Measurements from ENCODE around the gene FAM25A. TPM values are rescaled to one million over a fixed set of nuclear protein-coding genes. Genes with fewer than 3 reads are reported as not detected.
"Not testable (repeated sequence)": the region's sequence is repeated elsewhere in the genome, so short reads cannot be mapped to it uniquely, and the experiment has no call there.

The FAM25A gene
- polyA plus RNA-seq, 1 donor from 2014 or later = not detected

DNA sequence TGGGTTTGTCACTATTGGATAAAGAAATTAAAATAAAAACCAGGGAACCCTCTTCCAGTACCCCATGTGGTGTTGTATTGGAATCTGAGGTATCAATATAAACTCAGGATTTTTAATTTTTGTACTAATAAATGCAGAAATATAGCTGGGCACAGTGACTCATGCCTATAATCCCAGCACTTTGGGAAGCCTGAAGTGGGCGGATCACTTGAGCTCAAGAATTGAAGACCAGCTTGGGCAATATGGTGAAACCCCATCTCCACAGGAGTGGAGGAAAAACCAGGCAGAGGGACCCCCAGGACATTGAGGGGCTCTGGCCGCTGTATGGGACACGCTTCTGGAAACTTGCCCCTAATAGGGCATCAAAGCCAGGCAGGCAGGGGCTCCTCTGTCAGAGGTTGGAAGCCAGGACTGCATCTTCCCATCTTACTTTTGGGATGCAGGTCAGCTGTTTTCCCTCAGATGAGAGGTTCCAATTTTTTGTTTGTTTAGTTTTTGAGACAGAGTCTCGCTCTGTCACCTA is 40.7 kb upstream of the FAM25A start:
- Histone ChIP-seq H3K9me3 (ENCODE audit: low read length) (no peaks in the 10 kb centered on the region), H3K9ac (ENCODE audit: low read length) (no peak overlapping the region), H3K36me3 (ENCODE audit: insufficient read depth, low read length) (no peaks in the 10 kb centered on the region), H4K20me1 (ENCODE audit: insufficient read depth) (no peaks in the 10 kb centered on the region), H3K4me3 (ENCODE audit: low read length) (no peak overlapping the region), H3K4me2 (ENCODE audit: low read length) (no peak overlapping the region), H2AFZ (ENCODE audit: low read depth, low read length) (no peak overlapping the region), H3K27me3 (ENCODE audit: insufficient read depth, low read depth, low read length) (no peaks in the 10 kb centered on the region), H3F3A (ENCODE audit: insufficient read depth, low read length, poor library complexity, severe bottlenecking) (no peaks in the 10 kb centered on the region), H3K27ac (ENCODE audit: low read length) (no peak overlapping the region), H3K79me2 (replicated peaks; ENCODE audit: insufficient read depth, low read length) (no peaks in the 10 kb centered on the region), H3K9me2 (ENCODE audit: insufficient read depth, low read length) (no peaks in the 10 kb centered on the region)
- TF ChIP-seq EP300 (conservative IDR thresholded peaks at IDR 0.05; ENCODE audit: poor library complexity, severe bottlenecking) = no peak
- TF ChIP-seq SMC3 (conservative IDR thresholded peaks at IDR 0.05; ENCODE audit: poor library complexity) = no peak
- TF ChIP-seq, protein P1, sequence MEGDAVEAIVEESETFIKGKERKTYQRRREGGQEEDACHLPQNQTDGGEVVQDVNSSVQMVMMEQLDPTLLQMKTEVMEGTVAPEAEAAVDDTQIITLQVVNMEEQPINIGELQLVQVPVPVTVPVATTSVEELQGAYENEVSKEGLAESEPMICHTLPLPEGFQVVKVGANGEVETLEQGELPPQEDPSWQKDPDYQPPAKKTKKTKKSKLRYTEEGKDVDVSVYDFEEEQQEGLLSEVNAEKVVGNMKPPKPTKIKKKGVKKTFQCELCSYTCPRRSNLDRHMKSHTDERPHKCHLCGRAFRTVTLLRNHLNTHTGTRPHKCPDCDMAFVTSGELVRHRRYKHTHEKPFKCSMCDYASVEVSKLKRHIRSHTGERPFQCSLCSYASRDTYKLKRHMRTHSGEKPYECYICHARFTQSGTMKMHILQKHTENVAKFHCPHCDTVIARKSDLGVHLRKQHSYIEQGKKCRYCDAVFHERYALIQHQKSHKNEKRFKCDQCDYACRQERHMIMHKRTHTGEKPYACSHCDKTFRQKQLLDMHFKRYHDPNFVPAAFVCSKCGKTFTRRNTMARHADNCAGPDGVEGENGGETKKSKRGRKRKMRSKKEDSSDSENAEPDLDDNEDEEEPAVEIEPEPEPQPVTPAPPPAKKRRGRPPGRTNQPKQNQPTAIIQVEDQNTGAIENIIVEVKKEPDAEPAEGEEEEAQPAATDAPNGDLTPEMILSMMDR (IDR thresholded peaks at IDR 0.05; ENCODE audit: poor library complexity, severe bottlenecking) = no peak
- no peak for TF ChIP-seq TAF1 (IDR thresholded peaks at IDR 0.05; ENCODE audit: low read depth)
- TF ChIP-seq, protein P2, sequence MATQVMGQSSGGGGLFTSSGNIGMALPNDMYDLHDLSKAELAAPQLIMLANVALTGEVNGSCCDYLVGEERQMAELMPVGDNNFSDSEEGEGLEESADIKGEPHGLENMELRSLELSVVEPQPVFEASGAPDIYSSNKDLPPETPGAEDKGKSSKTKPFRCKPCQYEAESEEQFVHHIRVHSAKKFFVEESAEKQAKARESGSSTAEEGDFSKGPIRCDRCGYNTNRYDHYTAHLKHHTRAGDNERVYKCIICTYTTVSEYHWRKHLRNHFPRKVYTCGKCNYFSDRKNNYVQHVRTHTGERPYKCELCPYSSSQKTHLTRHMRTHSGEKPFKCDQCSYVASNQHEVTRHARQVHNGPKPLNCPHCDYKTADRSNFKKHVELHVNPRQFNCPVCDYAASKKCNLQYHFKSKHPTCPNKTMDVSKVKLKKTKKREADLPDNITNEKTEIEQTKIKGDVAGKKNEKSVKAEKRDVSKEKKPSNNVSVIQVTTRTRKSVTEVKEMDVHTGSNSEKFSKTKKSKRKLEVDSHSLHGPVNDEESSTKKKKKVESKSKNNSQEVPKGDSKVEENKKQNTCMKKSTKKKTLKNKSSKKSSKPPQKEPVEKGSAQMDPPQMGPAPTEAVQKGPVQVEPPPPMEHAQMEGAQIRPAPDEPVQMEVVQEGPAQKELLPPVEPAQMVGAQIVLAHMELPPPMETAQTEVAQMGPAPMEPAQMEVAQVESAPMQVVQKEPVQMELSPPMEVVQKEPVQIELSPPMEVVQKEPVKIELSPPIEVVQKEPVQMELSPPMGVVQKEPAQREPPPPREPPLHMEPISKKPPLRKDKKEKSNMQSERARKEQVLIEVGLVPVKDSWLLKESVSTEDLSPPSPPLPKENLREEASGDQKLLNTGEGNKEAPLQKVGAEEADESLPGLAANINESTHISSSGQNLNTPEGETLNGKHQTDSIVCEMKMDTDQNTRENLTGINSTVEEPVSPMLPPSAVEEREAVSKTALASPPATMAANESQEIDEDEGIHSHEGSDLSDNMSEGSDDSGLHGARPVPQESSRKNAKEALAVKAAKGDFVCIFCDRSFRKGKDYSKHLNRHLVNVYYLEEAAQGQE (IDR thresholded peaks at IDR 0.05; ENCODE audit: borderline replicate concordance) = no peak
- no peak for TF ChIP-seq RAD21 (conservative IDR thresholded peaks at IDR 0.05)
- TF ChIP-seq POLR2AphosphoS5 (IDR thresholded peaks at IDR 0.05) = no peak
- TF ChIP-seq EZH2 (IDR thresholded peaks at IDR 0.05; ENCODE audit: borderline replicate concordance, insufficient read depth, low read length, poor library complexity, severe bottlenecking) = no peak
- no peak for TF ChIP-seq MXI1 (conservative IDR thresholded peaks at IDR 0.05; ENCODE audit: poor library complexity, severe bottlenecking)

DNA sequence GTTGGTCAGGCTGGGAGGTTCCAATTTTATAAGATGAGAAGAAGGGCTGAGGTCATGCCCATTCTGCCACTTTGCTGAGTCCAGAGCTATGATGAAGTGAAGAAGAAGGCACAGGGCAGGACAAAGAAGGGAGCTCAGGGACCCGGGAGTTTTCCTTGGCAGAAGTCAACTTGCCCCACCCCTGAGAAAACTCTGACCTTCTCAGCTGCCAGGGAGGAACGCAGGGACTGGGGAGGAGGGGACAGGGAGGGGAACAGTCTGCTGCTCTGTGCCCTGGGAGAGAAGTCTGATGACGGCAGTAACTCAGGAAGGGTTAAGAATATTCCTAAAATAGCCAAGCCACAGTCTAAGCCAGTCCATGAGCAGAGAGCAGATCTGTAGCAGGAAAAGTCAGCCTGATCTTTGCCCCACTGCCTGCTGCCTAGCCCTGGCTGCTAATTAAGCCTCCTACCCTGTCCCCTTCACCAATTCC is 40.1 kb upstream of the FAM25A start:
- Histone ChIP-seq H2AFZ (ENCODE audit: low read depth, low read length) (no peak overlapping the region), H3K27me3 (ENCODE audit: insufficient read depth, low read depth, low read length) (no peaks in the 10 kb centered on the region), H3K9me2 (ENCODE audit: insufficient read depth, low read length) (no peaks in the 10 kb centered on the region), H4K20me1 (ENCODE audit: insufficient read depth) (no peaks in the 10 kb centered on the region), H3K9ac (ENCODE audit: low read length) (no peak overlapping the region), H3F3A (ENCODE audit: insufficient read depth, low read length, poor library complexity, severe bottlenecking) (no peaks in the 10 kb centered on the region), H3K4me2 (ENCODE audit: low read length) (no peak overlapping the region), H3K36me3 (ENCODE audit: insufficient read depth, low read length) (no peaks in the 10 kb centered on the region), H3K4me3 (ENCODE audit: low read length) (no peak overlapping the region), H3K79me2 (replicated peaks; ENCODE audit: insufficient read depth, low read length) (no peaks in the 10 kb centered on the region), H3K9me3 (ENCODE audit: low read length) (no peaks in the 10 kb centered on the region), H3K27ac (ENCODE audit: low read length) (no peak overlapping the region)
- TF ChIP-seq TAF1 (IDR thresholded peaks at IDR 0.05; ENCODE audit: low read depth) (no peak), POLR2AphosphoS5 (IDR thresholded peaks at IDR 0.05) (no peak), SMC3 (conservative IDR thresholded peaks at IDR 0.05; ENCODE audit: poor library complexity) (no peak), RAD21 (conservative IDR thresholded peaks at IDR 0.05) (no peak), EP300 (conservative IDR thresholded peaks at IDR 0.05; ENCODE audit: poor library complexity, severe bottlenecking) (no peak), MXI1 (conservative IDR thresholded peaks at IDR 0.05; ENCODE audit: poor library complexity, severe bottlenecking) (no peak), EZH2 (IDR thresholded peaks at IDR 0.05; ENCODE audit: borderline replicate concordance, insufficient read depth, low read length, poor library complexity, severe bottlenecking) (no peak)
- TF ChIP-seq, protein P1 (IDR thresholded peaks at IDR 0.05; ENCODE audit: poor library complexity, severe bottlenecking) = no peak
- TF ChIP-seq, protein P2 (IDR thresholded peaks at IDR 0.05; ENCODE audit: borderline replicate concordance) = no peak

DNA sequence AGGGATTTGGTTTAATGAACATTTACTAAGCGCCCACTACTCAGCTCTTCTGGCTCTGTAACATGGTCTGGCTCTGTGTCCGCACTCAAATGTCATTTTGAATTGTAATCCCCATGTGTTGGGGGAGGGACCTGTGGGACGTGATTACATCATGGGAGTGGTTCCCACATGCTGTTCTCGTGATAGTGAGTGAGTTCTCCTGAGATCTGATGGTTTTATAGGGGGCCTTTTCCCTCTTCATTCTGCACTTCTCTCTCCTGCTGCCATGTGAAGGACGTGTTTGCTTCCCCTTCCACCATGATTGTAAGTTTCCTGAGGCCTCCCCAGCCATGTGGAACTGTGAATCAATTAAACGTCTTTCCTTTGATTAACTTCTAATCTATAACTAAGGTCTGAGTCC is 39.1 kb upstream of the FAM25A start:
- not testable (repeated sequence) for H3K9me2 ChIP-seq (ENCODE audit: insufficient read depth, low read length); H3K27ac ChIP-seq (ENCODE audit: low read length); H3K27me3 ChIP-seq (ENCODE audit: insufficient read depth, low read depth, low read length); H2AFZ ChIP-seq (ENCODE audit: low read depth, low read length); H3K9me3 ChIP-seq (ENCODE audit: low read length); H3F3A ChIP-seq (ENCODE audit: insufficient read depth, low read length, poor library complexity, severe bottlenecking); H3K9ac ChIP-seq (ENCODE audit: low read length); H3K36me3 ChIP-seq (ENCODE audit: insufficient read depth, low read length); H3K4me2 ChIP-seq (ENCODE audit: low read length); H4K20me1 ChIP-seq (ENCODE audit: insufficient read depth); H3K79me2 ChIP-seq (replicated peaks; ENCODE audit: insufficient read depth, low read length); H3K4me3 ChIP-seq (ENCODE audit: low read length)
